Activated naive CD4-positive, alpha-beta T cell treated with anti-CD3 and anti-CD28 coated beads, Interleukin-2, amount 50 U/mL, for 72 hours (primary cell): Measurements from ENCODE around the gene TMEM80. TPM values are rescaled to one million over a fixed set of nuclear protein-coding genes. Genes with fewer than 3 reads are reported as not detected.

ENCODE experiments used
- ATAC-seq, 2 donors: fragments of 150-1000 bp; cut with Tn5 transposase; 2 replicates each; pipeline ENCODE4 v1.10.0; 2021; ENCODE audit warnings: mild to moderate bottlenecking in 2 of 2, moderate library complexity in 2 of 2
- DNase-seq, 2 donors: peaks; one replicate each; pipeline ENCODE4 v3.0.0; 2021 to 2022; ENCODE audit warnings: low spot score in 2 of 2
- H3K27ac Mint-ChIP-seq, 2 donors: one replicate each; pipeline ENCODE4 v1.8.0; 2022; ENCODE audit warnings: mild to moderate bottlenecking in 2 of 2, mixed read lengths in 2 of 2
- H3K36me3 Mint-ChIP-seq, 2 donors: one replicate each; pipeline ENCODE4 v1.8.0; 2022; ENCODE audit warnings: mixed read lengths in 2 of 2
- H3K9me3 Mint-ChIP-seq, 2 donors: one replicate each; pipeline ENCODE4 v1.8.0; 2022; ENCODE audit warnings: mixed read lengths in 2 of 2
- total RNA-seq, 2 donors: library from RNA; stranded (reverse); gene quantifications; one replicate each; pipeline ENCODE4 v1.2.3, GENCODE V29; 2022

The TMEM80 gene
- total RNA-seq, 2 donors from 2014 or later, result 5.2 to 11.3 TPM

GRCh38 chr11:705646-706438, 10.2 kb downstream of the TMEM80 start, which contains the start of gene EPS8L2:
Gene EPS8L2 (plus strand): TSS chr11:706231. CDS start chr11:709408, 3,177 bp downstream.
- Mint-ChIP-seq H3K9me3 (no peaks in the 10 kb centered on the region), H3K27ac (no peak within 1 kb of the TSS), H3K36me3 (no peaks in the 10 kb centered on the region)
- DNase-seq, result no peak
- ATAC-seq, result peak; percentile 20 to 42

GRCh38 chr11:706439-706956, 10.9 kb downstream of the TMEM80 start:
- no peak overlapping the region for H3K27ac Mint-ChIP-seq
- no peaks in the 10 kb centered on the region for H3K36me3 Mint-ChIP-seq
- H3K9me3 Mint-ChIP-seq, result no peaks in the 10 kb centered on the region
- DNase-seq (peak in 1 of 2 donors; percentile 54), ATAC-seq (peak in 1 of 2 donors; percentile 72)

GRCh38 chr11:706957-707816, 11.6 kb downstream of the TMEM80 start:
- no peak for DNase-seq
- Mint-ChIP-seq H3K27ac (no peak overlapping the region), H3K36me3 (no peaks in the 10 kb centered on the region), H3K9me3 (no peaks in the 10 kb centered on the region)
- peak in 1 of 2 donors; percentile 3 for ATAC-seq

DNA sequence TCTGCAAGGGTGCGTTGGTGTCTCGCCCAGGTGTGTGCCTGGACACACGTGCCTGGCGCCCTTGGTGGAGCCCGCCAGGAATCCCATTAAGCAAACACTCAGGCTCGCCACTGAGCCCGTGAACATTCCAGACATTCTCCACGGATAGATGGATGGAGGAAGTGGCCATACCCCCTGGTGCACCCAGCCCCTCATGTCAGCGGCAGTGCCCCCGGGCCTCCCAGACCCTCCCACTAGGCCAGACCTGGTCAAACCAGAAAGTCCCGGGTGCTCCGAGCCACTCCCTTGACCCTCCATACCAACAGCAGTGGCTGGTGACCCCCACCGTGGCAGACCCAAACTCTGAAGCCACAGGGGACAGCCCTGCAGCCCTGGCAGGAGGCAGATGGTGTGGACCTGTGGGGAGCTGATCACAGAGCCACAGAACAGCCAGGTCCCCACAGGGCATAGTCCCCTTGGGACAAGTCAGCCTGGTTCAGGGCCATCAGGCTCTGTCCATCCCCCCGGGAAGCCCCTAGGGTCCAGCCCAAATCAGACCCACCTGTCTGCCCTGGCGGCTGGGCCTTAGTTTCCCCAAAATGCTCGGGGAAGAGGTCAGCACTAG, 12.3 kb downstream of the TMEM80 start:
- Mint-ChIP-seq H3K27ac (no peak overlapping the region), H3K36me3 (no peaks in the 10 kb centered on the region), H3K9me3 (no peaks in the 10 kb centered on the region)
- ATAC-seq (no peak), DNase-seq (no peak)

- no peaks in the 10 kb centered on the region for H3K9me3 Mint-ChIP-seq
- DNase-seq (no peak), ATAC-seq (no peak)
Observed at GRCh38 chr11:708511-708910, 12.9 kb downstream of the TMEM80 start.

GRCh38 chr11:709109-709997, 13.7 kb downstream of the TMEM80 start:
- no peak for ATAC-seq
- Mint-ChIP-seq H3K27ac (no peak overlapping the region), H3K9me3 (no peaks in the 10 kb centered on the region), H3K36me3 (no peaks in the 10 kb centered on the region)
- no peak for DNase-seq

More at GRCh38 chr11:708511-708910, 12.9 kb downstream of the TMEM80 start:
- Mint-ChIP-seq H3K27ac (no peak overlapping the region), H3K36me3 (no peaks in the 10 kb centered on the region)

- H3K36me3 Mint-ChIP-seq, result no peaks in the 10 kb centered on the region
- no peak overlapping the region for H3K27ac Mint-ChIP-seq
- H3K9me3 Mint-ChIP-seq, result no peaks in the 10 kb centered on the region
- ATAC-seq (no peak), DNase-seq (no peak)
Observed at GRCh38 chr11:714436-714835, 18.8 kb downstream of the TMEM80 start.

DNA sequence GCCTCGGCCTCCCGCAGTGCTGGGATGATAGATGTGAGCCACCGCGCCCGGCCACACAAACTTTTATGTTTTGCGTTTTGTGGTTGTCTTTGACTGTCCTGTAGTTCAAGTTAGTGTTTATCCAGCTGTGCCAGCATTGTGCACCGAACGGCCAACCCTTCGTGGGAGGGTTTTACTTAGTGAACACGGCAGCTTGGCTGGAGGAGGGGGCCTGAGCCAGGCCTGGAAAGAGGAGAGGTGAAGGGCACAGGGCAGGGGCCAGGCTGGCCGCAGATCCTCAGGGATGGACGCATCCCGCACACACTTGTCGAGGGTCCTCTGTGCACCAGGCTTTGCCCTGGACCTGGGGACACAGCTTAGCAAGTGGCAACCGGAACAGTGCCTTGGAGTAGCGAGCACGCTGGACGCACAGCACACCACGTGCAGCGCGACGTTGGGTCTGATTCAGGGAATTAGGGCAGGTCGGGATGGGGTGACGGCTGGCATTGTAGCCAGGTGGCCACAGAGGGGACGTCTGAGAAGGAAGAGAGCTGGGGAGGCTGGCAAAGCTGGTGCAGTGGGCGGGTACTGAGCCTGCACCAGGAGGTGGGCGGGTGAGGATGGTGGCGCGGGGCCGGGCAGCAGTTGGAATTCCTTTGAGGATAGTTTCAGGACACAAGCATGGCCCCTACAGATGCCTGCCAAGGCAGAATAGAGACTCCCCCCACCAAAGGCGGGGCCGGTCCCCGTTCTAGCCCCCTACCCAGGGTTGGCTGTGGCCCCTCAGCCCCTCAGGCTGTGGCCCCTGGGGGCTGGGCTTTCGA, 23.8 kb downstream of the TMEM80 start:
- Mint-ChIP-seq H3K9me3 (no peaks in the 10 kb centered on the region), H3K36me3 (no peaks in the 10 kb centered on the region), H3K27ac (no peak overlapping the region)
- no peak for DNase-seq
- ATAC-seq, result no peak

GRCh38 chr11:720017-720641, 24.5 kb downstream of the TMEM80 start:
- no peaks in the 10 kb centered on the region for H3K9me3 Mint-ChIP-seq
- no peaks in the 10 kb centered on the region for H3K36me3 Mint-ChIP-seq
- no peak for DNase-seq
- no peak for ATAC-seq
- H3K27ac Mint-ChIP-seq, result no peak overlapping the region

DNA sequence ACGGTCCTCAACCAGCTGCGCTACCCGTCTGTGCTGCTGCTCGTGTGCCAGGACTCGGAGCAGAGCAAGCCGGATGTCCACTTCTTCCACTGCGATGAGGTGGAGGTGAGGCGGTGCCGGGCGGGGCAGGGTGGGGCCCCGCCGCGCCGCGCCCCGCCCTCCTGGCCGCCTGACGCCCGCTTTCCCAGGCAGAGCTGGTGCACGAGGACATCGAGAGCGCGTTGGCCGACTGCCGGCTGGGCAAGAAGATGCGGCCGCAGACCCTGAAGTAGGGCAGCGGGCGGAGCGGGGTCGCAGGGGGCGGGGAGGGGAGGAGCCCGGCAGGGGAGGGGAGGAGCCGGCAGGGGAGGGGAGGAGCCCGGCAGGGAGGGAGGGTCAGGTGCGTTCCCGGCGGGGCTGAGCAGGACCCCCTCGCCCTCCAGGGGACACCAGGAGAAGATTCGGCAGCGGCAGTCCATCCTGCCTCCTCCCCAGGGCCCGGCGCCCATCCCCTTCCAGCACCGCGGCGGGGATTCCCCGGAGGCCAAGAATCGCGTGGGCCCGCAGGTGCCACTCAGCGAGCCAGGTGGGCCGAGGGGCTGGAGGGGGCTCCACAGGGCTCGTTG, 25.1 kb downstream of the TMEM80 start:
- H3K27ac Mint-ChIP-seq, result no peak overlapping the region
- DNase-seq, result peak in 1 of 2 donors; percentile 20
- no peaks in the 10 kb centered on the region for H3K36me3 Mint-ChIP-seq
- peak; percentile 40 to 53 for ATAC-seq
- H3K9me3 Mint-ChIP-seq, result no peaks in the 10 kb centered on the region

GRCh38 chr11:721247-721740, 25.7 kb downstream of the TMEM80 start:
- ATAC-seq (no peak), DNase-seq (no peak)
- Mint-ChIP-seq H3K9me3 (no peaks in the 10 kb centered on the region), H3K27ac (no peak overlapping the region), H3K36me3 (no peaks in the 10 kb centered on the region)

DNA sequence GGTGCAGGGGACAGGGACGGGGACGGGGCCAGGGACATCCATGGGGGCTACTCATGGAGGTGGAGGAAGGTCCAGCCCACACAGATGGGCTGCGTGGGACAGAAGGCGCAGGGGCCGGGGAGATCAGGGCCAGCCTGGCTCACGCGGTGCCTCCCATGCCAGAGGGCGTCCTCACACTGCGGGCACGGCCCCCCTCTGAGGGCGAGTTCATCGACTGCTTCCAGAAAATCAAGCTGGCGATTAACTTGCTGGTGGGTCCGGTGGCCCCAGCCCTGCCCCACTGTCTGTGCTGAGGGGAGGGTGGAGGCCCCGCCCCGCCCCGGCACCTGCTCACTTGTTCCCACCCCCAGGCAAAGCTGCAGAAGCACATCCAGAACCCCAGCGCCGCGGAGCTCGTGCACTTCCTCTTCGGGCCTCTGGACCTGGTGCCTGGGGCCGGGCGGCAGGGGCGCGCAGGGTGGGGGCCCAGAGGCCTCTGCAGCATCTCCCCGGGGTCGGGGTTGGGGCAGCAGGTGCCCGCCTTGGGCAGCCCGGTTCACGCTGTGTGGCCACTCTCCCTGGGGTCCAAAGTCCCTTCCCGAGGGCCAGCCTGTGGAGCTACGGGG, 26.2 kb downstream of the TMEM80 start:
- Mint-ChIP-seq H3K9me3 (no peaks in the 10 kb centered on the region), H3K36me3 (no peaks in the 10 kb centered on the region), H3K27ac (no peak overlapping the region)
- peak in 1 of 2 donors; percentile 57 for DNase-seq
- ATAC-seq, result peak in 1 of 2 donors; percentile 52

- ATAC-seq (no peak), DNase-seq (no peak)
- no peak overlapping the region for H3K27ac Mint-ChIP-seq
- no peaks in the 10 kb centered on the region for H3K9me3 Mint-ChIP-seq
- no peaks in the 10 kb centered on the region for H3K36me3 Mint-ChIP-seq
Observed at GRCh38 chr11:722346-722811, 26.8 kb downstream of the TMEM80 start.
